ENCODE measurements around the gene RIMS1.

RIMS1 gene

GRCh38 chr6:72102561-72102960 lies 216.2 kb downstream of the RIMS1 start:
- no peak for DNase-seq

GRCh38 chr6:72111611-72112010 lies 225.3 kb downstream of the RIMS1 start:
- no peak for DNase-seq

- DNase-seq = no peak
Observed at GRCh38 chr6:72130327-72130726, 244.0 kb downstream of the RIMS1 start.

GRCh38 chr6:72132427-72132826 lies 246.1 kb downstream of the RIMS1 start:
- DNase-seq = no peak

- no peak for DNase-seq
Observed at GRCh38 chr6:72132851-72133250, 246.5 kb downstream of the RIMS1 start.

- DNase-seq = no peak
Observed at GRCh38 chr6:72133324-72133723, 247.0 kb downstream of the RIMS1 start.

- DNase-seq = no peak
Observed at GRCh38 chr6:72140795-72141194, 254.4 kb downstream of the RIMS1 start.

- DNase-seq = no peak
Observed at GRCh38 chr6:72149715-72150114, 263.4 kb downstream of the RIMS1 start.

GRCh38 chr6:72151742-72152141 lies 265.4 kb downstream of the RIMS1 start:
- no peak for DNase-seq

- no peak for DNase-seq
Observed at GRCh38 chr6:72175916-72176315, 289.6 kb downstream of the RIMS1 start.

- no peak for DNase-seq
Observed at GRCh38 chr6:72182337-72183246, 296.2 kb downstream of the RIMS1 start.

GRCh38 chr6:72203983-72204382 lies 317.6 kb downstream of the RIMS1 start:
- DNase-seq = no peak

- no peak for DNase-seq
Observed at GRCh38 chr6:72205500-72205899, 319.1 kb downstream of the RIMS1 start.

- no peak for DNase-seq
Observed at GRCh38 chr6:72206606-72207005, 320.3 kb downstream of the RIMS1 start.

GRCh38 chr6:72212686-72213085 lies 326.3 kb downstream of the RIMS1 start:
- DNase-seq = no peak

- no peak for DNase-seq
Observed at GRCh38 chr6:72213654-72214053, 327.3 kb downstream of the RIMS1 start.

GRCh38 chr6:72216222-72217068 lies 330.1 kb downstream of the RIMS1 start:
- DNase-seq = no peak

GRCh38 chr6:72217626-72218025 lies 331.3 kb downstream of the RIMS1 start:
- DNase-seq = no peak

- no peak for DNase-seq
Observed at GRCh38 chr6:72218125-72218524, 331.8 kb downstream of the RIMS1 start.

- DNase-seq = no peak
Observed at GRCh38 chr6:72219536-72219935, 333.2 kb downstream of the RIMS1 start.

GRCh38 chr6:72238021-72238420 lies 351.7 kb downstream of the RIMS1 start:
- no peak for DNase-seq

GRCh38 chr6:72238900-72239299 lies 352.6 kb downstream of the RIMS1 start:
- no peak for DNase-seq

GRCh38 chr6:72245565-72245964 lies 359.2 kb downstream of the RIMS1 start:
- no peak for DNase-seq

- DNase-seq = no peak
Observed at GRCh38 chr6:72246926-72247325, 360.6 kb downstream of the RIMS1 start.

Measured in CD4-positive, alpha-beta T cell treated with Interleukin-12 subunit alpha and Interleukin-12 subunit beta, for 1 hour (primary cell).